GM21447 (cell line): ENCODE measurements around the gene KIF3A.

Source experiments
- ATAC-seq: cut with Tn5 transposase; IDR thresholded peaks from one replicate; pipeline ENCODE4 v1.9.1; 2021; ENCODE audit not compliant: unreplicated experiment

Gene KIF3A

DNA sequence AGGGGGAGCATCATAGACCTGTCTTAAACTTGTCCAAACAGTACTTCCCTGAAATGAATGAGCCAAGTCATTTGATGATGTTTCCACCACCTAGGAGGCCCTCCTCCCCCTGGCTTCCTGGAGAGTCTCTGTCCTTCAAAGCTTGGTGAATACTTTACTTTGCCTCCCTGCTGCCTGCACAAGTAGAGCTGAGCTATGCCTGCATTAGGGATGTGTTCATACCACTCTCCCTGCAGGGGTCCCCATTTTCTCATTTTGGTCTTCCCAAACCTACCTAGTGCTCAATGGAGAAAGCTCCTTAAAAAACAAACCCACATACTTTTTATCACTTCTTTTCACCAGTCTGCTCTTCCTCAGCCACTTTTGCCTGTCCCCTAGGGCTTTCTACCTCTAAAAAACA lies 17.6 kb upstream of the KIF3A start:
- ATAC-seq, result no peak

DNA sequence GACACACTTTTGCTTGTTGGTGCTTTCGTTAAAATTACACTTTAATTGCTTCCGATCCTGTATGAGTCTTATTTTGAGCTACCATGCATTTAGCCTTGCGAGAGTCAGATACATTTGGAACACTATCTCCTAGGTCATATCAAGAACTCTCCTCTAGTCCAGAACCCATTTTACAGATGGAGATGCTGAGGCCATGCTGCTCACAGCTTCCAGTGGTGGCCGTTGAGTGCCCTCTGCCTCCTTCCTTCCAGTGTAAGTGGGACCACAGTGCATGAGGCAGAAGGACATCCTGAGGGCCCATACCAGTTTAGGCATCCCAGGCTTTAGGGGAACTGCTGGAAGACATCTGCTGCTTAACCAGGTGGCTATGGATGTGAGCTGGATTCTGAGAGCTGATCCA lies 16.8 kb upstream of the KIF3A start:
- no peak for ATAC-seq

DNA sequence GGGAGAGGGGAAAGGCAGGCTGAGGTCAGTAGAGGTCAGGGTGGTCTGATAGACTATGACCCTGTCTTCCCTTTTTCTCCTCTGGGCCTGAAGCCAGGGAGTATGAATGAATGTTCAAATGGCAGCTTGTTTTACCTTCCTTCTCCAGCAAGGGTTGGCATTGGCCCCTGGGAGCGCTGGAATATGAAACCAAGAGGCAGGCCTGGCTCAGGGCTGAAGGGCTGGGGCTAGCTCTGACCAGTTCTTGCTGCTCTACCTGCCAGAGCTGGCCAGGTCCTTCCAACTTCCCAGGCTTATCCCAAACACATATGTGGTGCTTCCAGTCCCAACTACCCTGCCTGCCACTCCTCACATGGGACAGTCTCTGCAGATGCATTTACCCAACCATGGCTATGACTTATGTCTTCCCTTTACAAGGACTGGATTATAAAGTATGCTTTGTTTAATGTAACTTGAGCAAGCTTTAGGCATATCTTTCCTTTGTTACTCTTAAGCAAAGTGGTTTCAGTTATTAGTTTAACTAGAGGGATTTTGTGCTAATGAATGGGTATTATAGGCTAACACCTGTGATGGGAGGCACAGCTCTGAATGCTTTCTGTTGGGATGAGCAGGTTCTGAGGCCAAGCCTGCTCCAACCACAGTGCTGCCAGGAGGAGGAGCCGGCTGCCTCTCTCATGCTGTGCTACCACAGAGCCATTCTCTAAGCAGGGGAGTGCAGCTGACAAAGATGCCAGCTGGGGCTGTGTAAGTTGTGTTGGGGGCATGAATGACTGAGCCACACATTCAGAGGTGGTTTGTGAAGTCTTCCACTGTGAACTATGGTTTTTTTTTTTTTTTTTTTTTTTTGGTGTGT lies 16.0 kb upstream of the KIF3A start:
- no peak for ATAC-seq

DNA sequence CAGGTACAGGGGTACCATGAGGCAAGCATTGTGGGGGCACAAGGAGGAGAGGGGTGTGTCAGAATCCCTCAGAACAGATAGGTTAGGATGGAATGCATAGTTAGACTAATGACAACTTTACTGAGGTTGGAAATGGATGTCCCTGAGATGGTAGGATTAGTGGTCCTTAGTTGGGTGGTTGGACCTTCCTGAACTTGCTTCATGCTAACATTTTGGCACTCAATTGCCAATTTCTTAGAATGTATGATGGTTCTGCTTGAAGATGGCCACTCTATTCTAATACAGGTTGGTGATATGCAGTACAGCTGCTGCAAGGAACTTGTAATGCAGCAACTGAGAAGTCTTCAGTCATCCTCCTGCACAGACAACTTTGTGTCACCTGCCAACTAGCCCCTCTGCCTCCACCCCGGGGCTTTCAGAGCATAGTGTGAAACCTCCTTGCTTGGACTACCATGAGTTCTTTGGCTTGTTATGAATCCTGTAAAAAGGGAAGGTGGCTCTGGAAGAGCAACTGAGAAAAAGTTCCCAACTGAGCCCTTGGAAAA lies 15.3 kb upstream of the KIF3A start:
- no peak for ATAC-seq

DNA sequence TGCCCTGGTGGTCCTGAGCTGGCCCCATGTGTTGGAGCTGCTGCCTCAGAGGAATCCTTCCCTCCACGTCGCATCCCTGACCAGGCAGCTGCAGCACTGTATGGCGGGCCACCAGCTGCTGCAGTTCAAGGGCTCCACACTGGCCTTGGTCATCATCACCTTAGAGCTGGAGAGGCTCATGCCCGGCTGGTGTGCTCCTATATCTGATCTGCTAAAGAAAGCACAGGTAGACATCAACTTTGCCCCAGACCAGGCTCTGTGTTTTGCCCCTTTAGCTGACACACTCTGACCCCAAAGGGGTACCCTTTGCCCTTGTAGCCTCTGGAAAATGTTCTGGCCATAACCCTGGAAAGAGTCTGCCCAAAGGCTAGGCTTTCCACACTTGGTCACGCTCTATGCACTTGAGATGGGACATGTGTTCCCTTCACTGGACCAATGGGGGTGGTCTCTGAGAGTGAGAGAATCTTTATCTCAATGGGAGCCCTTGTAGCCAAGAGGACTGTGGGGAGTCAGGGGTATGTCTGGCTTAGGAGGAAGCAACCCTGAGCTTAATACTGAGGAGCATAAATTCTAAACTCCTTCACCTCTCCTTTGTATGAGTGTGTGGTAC lies 14.7 kb upstream of the KIF3A start:
- ATAC-seq, result no peak

DNA sequence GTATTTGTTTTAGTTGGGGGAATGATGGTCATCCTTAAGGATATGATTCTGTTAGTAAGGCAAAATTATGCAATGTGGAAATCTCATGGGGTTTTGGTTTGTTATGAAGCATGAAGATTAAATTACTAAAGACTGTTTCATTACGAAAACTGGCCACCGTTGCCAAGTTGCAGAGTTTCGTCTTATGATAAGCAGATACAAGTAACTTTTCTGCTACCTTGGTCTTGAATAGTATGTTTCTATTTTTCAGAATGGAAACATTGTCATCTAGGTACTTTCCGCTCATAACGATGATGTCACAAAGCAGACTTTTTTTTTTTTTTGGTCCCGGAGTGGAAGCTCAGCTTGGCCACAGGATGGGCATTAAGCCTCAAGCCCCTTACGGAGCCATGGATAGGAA lies 14.1 kb upstream of the KIF3A start:
- no peak for ATAC-seq

DNA sequence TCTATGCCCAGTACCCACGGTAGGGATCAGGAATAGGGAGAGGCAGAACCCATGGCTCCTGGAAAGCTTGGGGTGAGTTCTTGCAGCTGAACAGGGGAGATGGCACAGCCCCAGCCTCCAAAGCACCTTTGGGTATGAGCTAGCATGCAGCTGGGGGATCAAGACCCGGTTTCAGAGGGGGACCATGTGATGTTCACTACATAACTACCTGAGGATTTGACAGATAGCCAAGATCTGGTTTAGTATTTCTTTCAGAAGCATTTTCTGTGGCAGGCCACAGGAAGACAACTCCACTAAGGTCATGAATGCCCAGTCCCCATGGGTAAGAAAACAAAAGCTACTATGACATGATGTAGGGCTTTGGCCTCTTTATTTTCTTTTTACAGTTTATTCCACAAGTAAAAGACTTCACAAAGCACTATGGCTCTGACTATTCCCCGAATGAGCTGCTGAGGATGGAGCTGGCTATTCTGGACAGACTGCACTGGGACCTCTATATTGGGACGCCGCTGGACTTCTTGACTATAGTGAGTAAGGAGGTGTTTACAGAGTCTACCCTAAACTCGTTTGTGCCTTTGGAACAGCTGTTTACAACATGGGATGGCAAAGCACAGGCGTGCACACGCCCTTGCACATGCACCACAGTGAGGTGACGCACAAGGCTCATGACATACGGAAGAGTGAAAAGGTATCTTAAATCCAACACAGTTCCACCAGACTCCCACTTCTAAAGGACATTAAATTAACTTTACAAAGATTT lies 13.3 kb upstream of the KIF3A start:
- ATAC-seq, result peak; percentile 45

DNA sequence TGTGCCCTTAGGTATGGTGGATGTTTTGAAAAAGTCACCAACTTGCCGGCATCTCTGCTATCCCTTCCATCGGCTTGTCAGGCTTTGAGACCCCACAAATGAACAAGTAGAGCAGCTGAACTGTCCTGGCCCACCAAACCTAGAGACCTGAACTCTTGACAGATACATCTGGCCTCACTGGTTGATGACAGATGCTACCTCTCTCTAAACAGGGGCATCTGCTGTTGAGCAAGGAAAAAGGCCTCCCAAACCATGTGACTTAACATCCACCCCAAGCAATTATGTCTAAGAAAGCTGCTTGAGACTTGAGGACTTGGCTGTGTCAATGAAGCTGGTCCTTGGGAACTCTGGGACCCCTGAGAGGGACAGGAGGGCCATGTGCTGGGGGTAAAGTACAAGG lies 12.2 kb upstream of the KIF3A start:
- ATAC-seq, result no peak

DNA sequence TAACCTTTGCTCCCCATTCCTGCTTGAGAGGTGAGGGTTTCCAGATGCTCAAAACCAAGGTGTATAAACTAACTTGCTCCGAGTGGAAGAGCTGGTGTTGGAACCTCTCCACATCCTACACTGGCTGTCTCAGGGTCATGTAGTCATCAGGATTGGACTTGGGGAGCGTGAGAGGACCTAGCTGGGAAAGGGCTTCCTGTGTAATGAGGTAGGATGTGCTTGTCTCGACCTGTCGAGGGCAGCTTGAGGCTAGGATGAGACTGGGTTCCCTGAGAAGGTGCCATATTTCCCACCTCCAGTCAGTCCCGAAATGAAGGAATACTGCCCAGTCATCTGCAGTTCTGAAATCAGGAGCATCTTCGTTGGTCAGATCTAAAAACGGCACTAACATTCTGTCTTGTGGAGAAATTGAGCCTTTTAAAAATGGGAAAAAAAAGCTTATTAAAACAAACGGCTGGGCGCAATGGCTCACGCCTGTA lies 11.2 kb upstream of the KIF3A start:
- ATAC-seq, result no peak

DNA sequence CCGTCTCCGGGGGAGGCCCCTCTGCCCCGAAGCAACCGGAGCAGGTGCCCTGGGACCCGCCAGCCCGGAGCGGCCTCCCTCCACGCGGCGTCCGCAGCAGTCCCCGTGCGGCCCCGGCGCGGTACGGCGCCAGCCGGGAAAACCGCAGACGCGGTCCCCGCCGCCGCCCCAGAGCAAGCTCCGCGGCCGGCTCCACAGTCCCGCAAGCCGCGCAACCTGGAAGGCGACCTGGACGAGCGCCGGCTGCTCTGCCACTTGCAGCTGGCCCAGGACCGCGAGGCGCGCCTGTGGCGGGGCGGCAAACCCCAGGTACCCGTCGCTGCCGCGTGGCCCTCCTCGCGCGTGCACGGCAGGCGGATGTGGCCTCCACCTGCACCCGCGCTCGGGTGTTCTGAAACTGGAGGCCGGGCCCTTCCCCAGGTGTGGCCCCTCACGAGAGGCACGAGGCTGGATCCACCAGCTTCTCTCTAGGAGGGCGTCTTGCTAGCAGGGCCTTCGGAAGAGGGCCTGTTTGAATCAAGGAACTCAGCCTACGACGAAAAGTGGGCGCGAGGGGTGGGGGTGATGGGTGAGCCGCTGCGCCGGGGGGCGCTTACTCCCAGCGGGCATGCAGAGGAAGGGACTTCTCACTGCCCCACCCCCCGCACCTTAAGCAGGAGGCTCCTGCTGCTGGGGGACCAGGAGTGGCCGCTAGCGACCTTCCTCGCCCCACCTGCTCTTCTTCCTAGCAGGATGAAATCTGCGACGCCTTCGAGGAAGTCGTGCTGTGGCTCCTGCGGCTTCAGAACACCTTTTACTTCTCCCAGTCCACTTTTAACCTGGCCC lies 10.5 kb upstream of the KIF3A start:
- no peak for ATAC-seq

DNA sequence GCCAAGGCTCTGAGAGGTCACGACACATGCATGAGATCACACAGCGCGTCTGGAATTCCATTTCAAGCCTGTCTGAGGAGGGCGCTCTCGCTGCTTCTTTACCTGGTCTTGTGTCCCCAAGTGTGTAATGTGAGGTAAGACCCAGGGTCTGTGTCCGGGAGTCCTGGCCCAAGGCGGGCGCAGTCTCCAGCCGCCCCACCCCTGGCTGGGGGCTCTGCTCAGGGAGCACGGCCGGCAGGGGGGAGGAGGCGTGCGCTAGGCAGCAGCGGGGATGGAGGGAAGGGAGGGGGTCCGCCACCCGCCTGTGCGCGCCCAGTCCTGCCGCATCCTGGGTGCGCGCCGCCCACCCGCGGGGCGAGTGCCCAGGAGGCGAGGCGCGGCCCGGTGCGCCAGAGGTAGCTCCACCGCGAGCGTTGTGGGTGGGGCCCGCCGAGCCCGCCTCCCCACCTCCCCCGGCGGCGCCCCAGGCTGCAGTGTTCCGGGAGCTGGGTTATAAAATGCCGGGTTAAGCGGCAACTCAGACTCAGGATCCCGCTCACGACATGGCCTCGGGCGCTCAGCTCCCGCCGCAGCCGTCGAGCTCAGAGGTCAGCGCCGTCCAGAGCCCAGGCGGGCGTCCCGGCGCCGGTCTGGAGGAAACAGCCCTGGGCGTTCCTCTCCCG lies 9.7 kb upstream of the KIF3A start, which contains the start of gene CCNI2:
TSS of gene CCNI2 (plus strand) at position 473 of the 662 bp plus-strand sequence. CDS start at position 543, 70 bp downstream.
- ATAC-seq, result peak; percentile 40

DNA sequence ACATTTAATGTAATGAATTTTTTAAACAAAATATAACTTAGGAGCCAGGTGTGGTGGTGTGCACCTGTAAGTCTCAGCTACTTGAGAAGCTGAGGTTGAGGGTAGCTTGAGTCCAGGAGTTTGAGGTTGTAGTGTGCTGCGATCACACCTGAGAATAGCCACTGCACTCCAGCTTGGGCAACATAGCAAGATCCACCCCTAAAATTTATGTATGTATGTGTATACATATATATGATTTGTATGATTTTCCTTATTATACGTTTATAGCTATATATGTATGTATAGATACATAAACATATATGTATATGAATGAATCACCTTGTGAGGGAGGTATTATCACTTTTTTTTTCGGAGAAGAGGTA lies 9.2 kb upstream of the KIF3A start:
- no peak for ATAC-seq

DNA sequence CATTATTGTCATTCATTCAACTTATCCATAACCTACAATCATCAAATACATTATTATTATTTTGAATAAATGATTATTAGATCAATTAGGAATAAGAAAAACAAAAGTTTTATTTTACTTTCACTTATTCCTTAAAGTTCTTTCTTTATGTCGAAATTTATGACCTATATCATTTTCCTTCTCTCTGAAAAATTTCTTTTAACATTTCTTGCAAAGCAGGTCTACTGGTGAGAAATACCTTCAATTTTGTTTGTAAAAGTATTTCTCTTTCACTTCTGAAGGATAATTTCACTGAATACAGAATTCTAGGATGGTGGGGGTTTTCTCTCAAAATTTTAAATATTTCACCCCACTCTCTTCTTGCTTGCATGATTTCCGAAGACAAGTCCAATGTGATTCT lies 7.3 kb upstream of the KIF3A start:
- no peak for ATAC-seq

DNA sequence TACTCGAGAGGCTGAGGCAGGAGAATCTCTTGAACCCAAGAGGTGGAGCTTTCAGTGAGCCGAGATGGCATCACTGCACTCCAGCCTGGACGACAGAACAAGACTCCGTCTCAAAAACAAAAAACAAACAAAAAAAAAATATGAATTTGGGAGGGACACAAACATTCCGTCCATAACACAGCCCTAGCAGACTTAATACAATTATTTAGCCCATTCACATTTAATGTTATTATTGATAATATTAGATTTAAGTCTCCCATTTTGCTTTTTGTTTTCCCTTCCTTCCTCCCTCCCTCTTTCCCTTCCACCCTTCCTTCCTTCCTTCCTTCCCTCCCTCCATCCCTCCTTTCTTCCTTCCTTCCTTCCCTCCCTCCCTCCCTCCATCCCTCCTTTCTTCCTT lies 5.3 kb upstream of the KIF3A start:
- ATAC-seq, result no peak

DNA sequence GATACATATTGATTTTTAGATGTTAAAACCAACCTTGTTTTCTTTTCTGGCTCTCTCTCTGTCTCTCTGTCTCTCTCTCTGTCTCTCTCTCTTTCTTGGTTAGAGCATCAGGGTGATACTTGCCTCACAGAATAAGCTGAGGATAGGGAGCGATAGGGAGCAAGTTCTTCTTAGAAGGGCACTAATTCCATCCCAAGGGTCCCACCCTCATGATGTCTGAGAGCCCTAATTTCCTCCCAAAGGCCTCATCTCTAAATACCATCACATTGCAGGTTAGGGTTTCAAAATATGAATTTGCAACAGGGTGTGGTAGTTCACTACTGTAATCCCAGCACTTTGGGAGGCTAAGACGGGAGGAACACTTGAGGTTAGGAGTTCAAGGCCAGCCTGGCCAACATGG lies 4.8 kb upstream of the KIF3A start:
- ATAC-seq, result no peak

DNA sequence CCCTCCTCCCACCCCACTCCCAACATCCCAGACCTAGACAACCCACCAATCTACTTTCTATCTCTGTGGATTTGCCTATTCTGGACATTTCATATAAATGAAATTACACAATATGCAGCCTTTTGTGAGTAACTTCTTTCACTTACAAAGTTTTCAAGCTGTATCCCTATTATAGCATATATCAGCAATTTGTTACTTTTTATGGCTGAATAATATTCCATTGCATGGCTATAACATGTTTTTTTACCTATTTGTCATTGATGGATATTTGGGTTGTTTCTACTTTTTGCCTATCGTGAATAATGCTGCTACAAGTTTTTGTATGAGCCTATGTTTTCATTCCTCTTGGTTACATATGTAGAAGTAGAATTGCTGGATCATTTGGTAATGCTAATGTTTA lies 1.9 kb upstream of the KIF3A start:
- no peak for ATAC-seq

DNA sequence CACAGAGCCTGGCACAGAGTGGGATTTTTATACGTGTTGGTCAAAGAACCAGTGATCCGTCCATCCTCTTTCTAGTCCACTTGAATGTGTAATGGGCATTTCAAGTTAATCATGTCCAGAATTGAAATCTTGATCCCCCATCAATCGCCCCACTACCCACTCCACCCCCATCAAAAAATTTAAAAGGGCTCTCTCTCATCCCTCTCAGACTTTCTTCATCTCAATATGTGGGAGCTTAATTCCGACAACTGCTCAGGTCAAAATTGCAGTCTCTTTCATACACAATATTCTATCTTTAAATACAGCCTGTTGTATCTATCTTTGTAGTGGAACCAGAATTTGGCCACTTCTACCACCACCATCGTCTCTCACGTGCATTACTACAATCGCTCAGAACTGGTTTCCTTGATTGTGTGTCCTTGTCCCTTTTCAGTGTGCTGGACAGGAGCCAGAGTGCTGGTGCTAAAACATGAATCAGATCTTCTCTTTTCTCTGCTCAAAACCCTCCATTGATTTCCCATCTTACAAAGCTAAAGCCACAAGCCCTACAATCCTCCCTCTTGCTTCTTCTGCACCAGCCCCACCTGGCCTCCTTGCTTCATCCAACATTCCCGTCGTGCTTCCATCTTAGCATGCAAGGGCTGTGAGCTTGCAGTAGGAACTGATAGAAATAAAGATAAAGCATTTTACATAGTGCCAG lies 786 bp upstream of the KIF3A start:
- no peak for ATAC-seq

DNA sequence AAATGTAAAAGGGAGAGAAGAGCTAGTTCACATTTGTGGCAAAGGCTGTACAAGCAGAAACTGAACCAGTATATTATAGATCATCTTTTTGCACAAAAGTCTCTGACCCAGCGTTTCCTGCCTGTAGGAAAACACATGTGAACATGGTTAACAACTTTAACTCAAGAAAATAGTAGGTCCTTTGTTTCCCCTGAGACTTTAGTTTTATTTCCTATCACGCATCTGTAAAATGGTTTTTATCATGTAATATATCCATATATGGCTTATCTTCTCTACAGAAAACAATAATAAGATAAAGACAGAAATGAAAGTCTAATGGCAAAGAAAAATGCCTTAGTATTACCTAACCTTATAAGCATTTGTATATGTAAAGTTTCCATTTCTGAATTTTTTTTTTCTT lies 2.7 kb downstream of the KIF3A start:
- no peak for ATAC-seq

DNA sequence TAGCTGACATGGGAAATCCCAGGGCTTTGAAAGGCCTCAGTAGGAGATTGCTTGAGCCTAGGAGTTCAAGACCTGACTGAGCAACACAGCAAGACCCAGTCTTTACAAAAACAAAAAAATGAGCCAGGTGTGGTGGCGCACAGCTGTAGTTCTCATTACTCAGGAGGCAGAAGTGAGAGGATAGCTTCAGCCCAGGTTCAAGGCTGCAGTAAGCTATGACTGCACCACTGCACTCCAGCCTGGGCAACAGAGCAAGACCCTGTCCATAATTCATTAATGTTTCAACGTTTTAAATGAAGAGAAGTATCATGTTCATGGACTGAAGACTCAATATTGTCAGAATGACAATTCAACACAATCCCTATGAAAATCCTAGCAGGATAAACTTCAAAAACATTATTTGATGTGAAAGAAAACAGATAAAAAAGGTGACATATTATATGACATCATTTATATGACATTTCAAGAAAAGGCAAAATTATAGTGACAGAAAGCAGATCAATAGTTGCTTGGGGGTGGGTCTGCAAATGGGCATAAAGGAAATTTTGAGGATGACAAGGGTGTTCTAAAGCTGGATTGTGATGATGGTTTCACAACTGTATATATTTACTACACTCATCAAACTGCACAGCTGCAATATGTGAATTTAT lies 3.7 kb downstream of the KIF3A start:
- no peak for ATAC-seq
